ENCODE results near the gene PHETA2. TPM values are rescaled to one million over a fixed set of nuclear protein-coding genes. Genes with fewer than 3 reads are reported as not detected.

The PHETA2 gene
- polyA plus RNA-seq, 1 donor (not counting 4 experiments of a cell fraction or from before 2014, with no cell fraction given): 0.80 TPM

DNA sequence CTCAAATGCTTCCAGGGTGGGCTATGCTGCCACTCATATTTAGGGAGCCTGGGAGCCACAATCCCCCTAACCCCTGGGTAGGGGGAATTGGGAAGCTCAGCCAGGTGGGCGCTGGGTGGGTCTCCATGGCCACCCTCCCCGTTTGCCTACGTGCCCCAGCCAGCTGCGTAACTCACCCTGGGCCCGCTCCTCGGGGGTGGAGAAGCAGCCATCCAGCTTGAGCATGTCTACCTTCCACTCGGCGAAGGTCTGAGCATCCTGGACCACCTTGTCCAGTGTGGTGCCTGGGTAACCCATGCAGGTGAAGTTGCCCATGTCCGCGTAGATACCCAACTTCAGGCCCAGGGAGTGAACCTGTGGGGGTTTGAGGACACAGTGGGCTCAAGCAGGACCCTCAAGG lies 7.1 kb upstream of the PHETA2 start:
- TF ChIP-seq EZH2 (IDR thresholded peaks at IDR 0.05; ENCODE audit: low read length): no peak
- TF ChIP-seq, protein P1, sequence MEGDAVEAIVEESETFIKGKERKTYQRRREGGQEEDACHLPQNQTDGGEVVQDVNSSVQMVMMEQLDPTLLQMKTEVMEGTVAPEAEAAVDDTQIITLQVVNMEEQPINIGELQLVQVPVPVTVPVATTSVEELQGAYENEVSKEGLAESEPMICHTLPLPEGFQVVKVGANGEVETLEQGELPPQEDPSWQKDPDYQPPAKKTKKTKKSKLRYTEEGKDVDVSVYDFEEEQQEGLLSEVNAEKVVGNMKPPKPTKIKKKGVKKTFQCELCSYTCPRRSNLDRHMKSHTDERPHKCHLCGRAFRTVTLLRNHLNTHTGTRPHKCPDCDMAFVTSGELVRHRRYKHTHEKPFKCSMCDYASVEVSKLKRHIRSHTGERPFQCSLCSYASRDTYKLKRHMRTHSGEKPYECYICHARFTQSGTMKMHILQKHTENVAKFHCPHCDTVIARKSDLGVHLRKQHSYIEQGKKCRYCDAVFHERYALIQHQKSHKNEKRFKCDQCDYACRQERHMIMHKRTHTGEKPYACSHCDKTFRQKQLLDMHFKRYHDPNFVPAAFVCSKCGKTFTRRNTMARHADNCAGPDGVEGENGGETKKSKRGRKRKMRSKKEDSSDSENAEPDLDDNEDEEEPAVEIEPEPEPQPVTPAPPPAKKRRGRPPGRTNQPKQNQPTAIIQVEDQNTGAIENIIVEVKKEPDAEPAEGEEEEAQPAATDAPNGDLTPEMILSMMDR (optimal IDR thresholded peaks at IDR 0.05 in 1 of 3, IDR thresholded peaks at IDR 0.05 in 1 of 3, conservative IDR thresholded peaks at IDR 0.05 in 1 of 3; ENCODE audit: extremely low read depth in 1 of 3, insufficient read depth in 2 of 3, low read length in 3 of 3): no peak
- Histone ChIP-seq H3K79me2 (ENCODE audit: control insufficient read depth, insufficient read depth, low read length) (peaks cover 3% of the 10 kb centered on the region), H4K20me1 (ENCODE audit: control insufficient read depth, extremely low read depth, insufficient read depth, low read length) (no peaks in the 10 kb centered on the region), H3K9ac (ENCODE audit: control insufficient read depth, extremely low read depth, insufficient read depth, low read length) (no peak overlapping the region), H3K4me2 (ENCODE audit: control insufficient read depth, extremely low read depth, insufficient read depth, low read depth, low read length) (no peak overlapping the region), H3K27ac (ENCODE audit: control insufficient read depth, insufficient read depth, low read length) (no peak overlapping the region), H3K9me3 (ENCODE audit: control insufficient read depth, low read depth, low read length) (no peaks in the 10 kb centered on the region), H3K4me1 (ENCODE audit: control insufficient read depth, extremely low read depth, insufficient read depth, low read length) (peaks cover 14% of the 10 kb centered on the region), H2AFZ (ENCODE audit: control insufficient read depth, low read length) (no peak overlapping the region), H3K36me3 (ENCODE audit: control insufficient read depth in 2 of 2, extremely low read depth in 1 of 2, insufficient read depth in 2 of 2, low read length in 2 of 2) (peaks cover 9 to 20% of the 10 kb centered on the region in 2 experiments), H3K9me1 (ENCODE audit: control insufficient read depth, extremely low read depth, insufficient read depth, low read length) (no peaks in the 10 kb centered on the region), H3K4me3 (ENCODE audit: control insufficient read depth in 2 of 3, extremely low read depth in 1 of 3, insufficient read depth in 2 of 3, low read depth in 1 of 3, low read length in 3 of 3) (no peak overlapping the region), H3K27me3 (ENCODE audit: control insufficient read depth, extremely low read depth, insufficient read depth, low read length) (no peaks in the 10 kb centered on the region)
- DNase-seq (ENCODE audit: low read depth, low spot score) (no peak), FAIRE-seq (no peak)
- dilution Hi-C loops (cut with MboI; ENCODE audit: extremely low pct_ligation_motif_present, low sequenced_read_pairs): no loop called here

GRCh38 chr22:42067671-42068251 lies 6.3 kb upstream of the PHETA2 start:
- Histone ChIP-seq H4K20me1 (ENCODE audit: control insufficient read depth, extremely low read depth, insufficient read depth, low read length) (no peaks in the 10 kb centered on the region), H3K4me2 (ENCODE audit: control insufficient read depth, extremely low read depth, insufficient read depth, low read depth, low read length) (no peak overlapping the region), H3K4me3 (ENCODE audit: control insufficient read depth in 2 of 3, extremely low read depth in 1 of 3, insufficient read depth in 2 of 3, low read depth in 1 of 3, low read length in 3 of 3) (no peak overlapping the region), H3K27me3 (ENCODE audit: control insufficient read depth, extremely low read depth, insufficient read depth, low read length) (no peaks in the 10 kb centered on the region), H3K36me3 (ENCODE audit: control insufficient read depth in 2 of 2, extremely low read depth in 1 of 2, insufficient read depth in 2 of 2, low read length in 2 of 2) (peaks cover 6 to 20% of the 10 kb centered on the region in 2 experiments), H3K4me1 (ENCODE audit: control insufficient read depth, extremely low read depth, insufficient read depth, low read length) (peaks cover 14% of the 10 kb centered on the region), H3K9me3 (ENCODE audit: control insufficient read depth, low read depth, low read length) (no peaks in the 10 kb centered on the region), H2AFZ (ENCODE audit: control insufficient read depth, low read length) (no peak overlapping the region), H3K27ac (ENCODE audit: control insufficient read depth, insufficient read depth, low read length) (no peak overlapping the region), H3K79me2 (ENCODE audit: control insufficient read depth, insufficient read depth, low read length) (peaks cover 3% of the 10 kb centered on the region), H3K9me1 (ENCODE audit: control insufficient read depth, extremely low read depth, insufficient read depth, low read length) (no peaks in the 10 kb centered on the region), H3K9ac (ENCODE audit: control insufficient read depth, extremely low read depth, insufficient read depth, low read length) (no peak overlapping the region)
- dilution Hi-C loops (cut with MboI; ENCODE audit: extremely low pct_ligation_motif_present, low sequenced_read_pairs): no loop called here
- TF ChIP-seq, protein P1 (optimal IDR thresholded peaks at IDR 0.05 in 1 of 3, IDR thresholded peaks at IDR 0.05 in 1 of 3, conservative IDR thresholded peaks at IDR 0.05 in 1 of 3; ENCODE audit: extremely low read depth in 1 of 3, insufficient read depth in 2 of 3, low read length in 3 of 3): no peak
- no peak for TF ChIP-seq EZH2 (IDR thresholded peaks at IDR 0.05; ENCODE audit: low read length)
- no peak for DNase-seq (ENCODE audit: low read depth, low spot score)
- no peak for FAIRE-seq
